Sigmoid colon (tissue), 7 donors: ENCODE measurements around the gene EML4. TPM values are rescaled to one million over a fixed set of nuclear protein-coding genes. Genes with fewer than 3 reads are reported as not detected.

Source experiments
- DNase-seq: peaks from one replicate; pipeline ENCODE4 v3.0.0-alpha.2; 2019
- H3K27ac ChIP-seq, 4 donors: fragments of 200-600 bp; sonication (generic); one replicate each; pipeline ENCODE4 v1.5.1; 2016 to 2019; ENCODE audit warnings: mild to moderate bottlenecking in 1 of 4
- H3K27me3 ChIP-seq, 3 donors: fragments of 200-600 bp; sonication (generic); one replicate each; pipeline ENCODE4 v1.5.1; 2019; ENCODE audit warnings: mild to moderate bottlenecking in 1 of 3
- H3K36me3 ChIP-seq, 4 donors: fragments of 200-600 bp; sonication (generic); one replicate each; pipeline ENCODE4 v1.5.1; 2016 to 2019
- H3K4me1 ChIP-seq, 4 donors: fragments of 200-600 bp; sonication (generic); one replicate each; pipeline ENCODE4 v1.5.1; 2017 to 2019
- H3K4me3 ChIP-seq, 4 donors: fragments of 200-600 bp; sonication (generic); one replicate each; pipeline ENCODE4 v1.5.1; 2017 to 2019; ENCODE audit warnings: mild to moderate bottlenecking in 2 of 4, moderate library complexity in 1 of 4
- H3K9me3 ChIP-seq, 4 donors: fragments of 200-600 bp in 3 of 4; sonication (generic) in 3 of 4; one replicate each; pipeline versions ENCODE4 v1.5.1 to v1.6.1; 2013 to 2019
- EP300 ChIP-seq, 4 donors: sonication (generic); formaldehyde crosslinking; IDR thresholded peaks; one replicate each; pipeline ENCODE4 v1.6.1; 2017; ENCODE audit warnings: antibody characterized with exemption in 4 of 4
- POLR2A ChIP-seq, 2 donors: fragments of 450-650 bp; IDR thresholded peaks; one replicate each; pipeline ENCODE4 v1.6.1; 2016; ENCODE audit warnings: antibody characterized with exemption in 2 of 2, mild to moderate bottlenecking in 2 of 2, moderate library complexity in 2 of 2
- POLR2AphosphoS5 ChIP-seq, 4 donors: sonication (generic); formaldehyde crosslinking; IDR thresholded peaks; one replicate each; pipeline ENCODE4 v1.6.1; 2017; ENCODE audit warnings: antibody characterized with exemption in 4 of 4
- WGBS, 2 donors: extraction: QIAGEN DNeasy Blood & Tissue Kit; methylation state at CpG; one replicate each; pipeline ENCODE4 v1.1.7; 2013; 5-methylcytosine and 5-hydroxymethylcytosine counted together
- intact Hi-C: fragments of 100-400 bp; cut with DNase I; formaldehyde crosslinking; loops from one replicate; pipeline ENCODE4 v1.15.1; 2023
- polyA plus RNA-seq, 3 donors: library from polyadenylated mRNA; stranded (reverse); fragments of 200-250 nt; gene quantifications; one replicate each; pipeline ENCODE4 v1.2.3, GENCODE V29; 2013
- total RNA-seq, 4 donors: library from RNA; depleted of rRNA; stranded (reverse); fragments of >200 nt; gene quantifications; one replicate each; pipeline ENCODE4 v1.1.0, GENCODE V29; 2016
- TF ChIP-seq, protein P1 (sequence below), 4 experiments: fragments of 450-650 bp in 3 of 4; fragments of 200-600 bp in 1 of 4; IDR thresholded peaks; one replicate each; pipeline ENCODE4 v1.5.1; 2016 to 2019; ENCODE audit warnings: antibody characterized with exemption in 4 of 4, mild to moderate bottlenecking in 3 of 4, moderate library complexity in 2 of 4
- donor health status: healthy with polysubstance abuse.
- donor health status: Bipolar disorder and iron deficiency.
- donor health status: healthy.

The EML4 gene
- total and polyA plus RNA-seq, 7 donors = 16.1 to 27.8 (median 17.8) TPM

- intact Hi-C loops = no loop called here
- no peak for DNase-seq
- H3K4me3 ChIP-seq = no peak overlapping the region
- WGBS, 2 donors = 84 to 87% methylated on average over 8 of the region's 8 CpGs
- no peaks in the 10 kb centered on the region for H3K27me3 ChIP-seq
- no peaks in the 10 kb centered on the region for H3K9me3 ChIP-seq
- TF ChIP-seq, protein P1, sequence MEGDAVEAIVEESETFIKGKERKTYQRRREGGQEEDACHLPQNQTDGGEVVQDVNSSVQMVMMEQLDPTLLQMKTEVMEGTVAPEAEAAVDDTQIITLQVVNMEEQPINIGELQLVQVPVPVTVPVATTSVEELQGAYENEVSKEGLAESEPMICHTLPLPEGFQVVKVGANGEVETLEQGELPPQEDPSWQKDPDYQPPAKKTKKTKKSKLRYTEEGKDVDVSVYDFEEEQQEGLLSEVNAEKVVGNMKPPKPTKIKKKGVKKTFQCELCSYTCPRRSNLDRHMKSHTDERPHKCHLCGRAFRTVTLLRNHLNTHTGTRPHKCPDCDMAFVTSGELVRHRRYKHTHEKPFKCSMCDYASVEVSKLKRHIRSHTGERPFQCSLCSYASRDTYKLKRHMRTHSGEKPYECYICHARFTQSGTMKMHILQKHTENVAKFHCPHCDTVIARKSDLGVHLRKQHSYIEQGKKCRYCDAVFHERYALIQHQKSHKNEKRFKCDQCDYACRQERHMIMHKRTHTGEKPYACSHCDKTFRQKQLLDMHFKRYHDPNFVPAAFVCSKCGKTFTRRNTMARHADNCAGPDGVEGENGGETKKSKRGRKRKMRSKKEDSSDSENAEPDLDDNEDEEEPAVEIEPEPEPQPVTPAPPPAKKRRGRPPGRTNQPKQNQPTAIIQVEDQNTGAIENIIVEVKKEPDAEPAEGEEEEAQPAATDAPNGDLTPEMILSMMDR (IDR thresholded peaks at IDR 0.05) = no peak
- TF ChIP-seq POLR2A (IDR thresholded peaks at IDR 0.05) (no peak), POLR2AphosphoS5 (IDR thresholded peaks at IDR 0.05) (no peak), EP300 (IDR thresholded peaks at IDR 0.05) (no peak)
- peaks cover 0 to 14% (median 5%) of the 10 kb centered on the region in 4 donors for H3K4me1 ChIP-seq
- no peak overlapping the region for H3K27ac ChIP-seq
- no peaks in the 10 kb centered on the region for H3K36me3 ChIP-seq
These were observed 5.6 kb upstream of the EML4 start for GRCh38 chr2:42163444-42164045.

DNA sequence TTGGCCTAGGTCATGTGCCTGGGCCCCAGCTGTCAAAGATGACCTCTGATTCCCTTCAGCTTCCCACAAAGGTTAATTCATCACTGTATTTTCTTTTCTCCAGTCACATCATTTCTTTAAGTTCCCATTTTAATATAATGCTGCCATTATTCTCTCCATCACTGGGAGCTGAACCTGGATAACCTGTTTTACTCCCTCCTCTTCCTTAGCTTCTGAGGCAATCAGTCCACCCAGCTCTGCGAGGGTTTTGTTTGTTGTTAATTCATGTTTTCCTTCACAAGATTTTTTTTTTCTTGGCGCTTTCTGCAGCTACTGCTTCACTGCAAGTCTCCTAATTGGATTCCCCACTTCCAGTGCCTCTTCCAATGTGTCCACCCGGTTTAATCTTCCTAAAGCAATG, 5.1 kb upstream of the EML4 start:
- Histone ChIP-seq H3K4me3 (no peak overlapping the region), H3K27me3 (no peaks in the 10 kb centered on the region), H3K36me3 (no peaks in the 10 kb centered on the region), H3K4me1 (peaks cover 0 to 18% (median 5%) of the 10 kb centered on the region in 4 donors), H3K9me3 (no peaks in the 10 kb centered on the region), H3K27ac (no peak overlapping the region)
- DNase-seq = no peak
- intact Hi-C loops = no loop called here
- no peak for TF ChIP-seq POLR2AphosphoS5 (IDR thresholded peaks at IDR 0.05)
- no peak for TF ChIP-seq EP300 (IDR thresholded peaks at IDR 0.05)
- TF ChIP-seq POLR2A (IDR thresholded peaks at IDR 0.05) = no peak
- TF ChIP-seq, protein P1 (IDR thresholded peaks at IDR 0.05) = no peak
- 53 to 81% methylated on average over 3 of the region's 3 CpGs for WGBS, 2 donors

GRCh38 chr2:42164971-42165370, 4.2 kb upstream of the EML4 start:
- H3K27me3 ChIP-seq = no peaks in the 10 kb centered on the region
- H3K4me3 ChIP-seq = no peak overlapping the region
- peaks cover 0 to 21% (median 5%) of the 10 kb centered on the region in 4 donors for H3K4me1 ChIP-seq
- TF ChIP-seq EP300 (IDR thresholded peaks at IDR 0.05) (no peak), POLR2AphosphoS5 (IDR thresholded peaks at IDR 0.05) (no peak), POLR2A (IDR thresholded peaks at IDR 0.05) (no peak)
- TF ChIP-seq, protein P1 (IDR thresholded peaks at IDR 0.05) = no peak
- H3K9me3 ChIP-seq = no peaks in the 10 kb centered on the region
- intact Hi-C loops = no loop called here
- no peak for DNase-seq
- no peak overlapping the region for H3K27ac ChIP-seq
- 0 to 92% methylated on average over 1 of the region's 1 CpG for WGBS, 2 donors
- H3K36me3 ChIP-seq = no peaks in the 10 kb centered on the region

DNA sequence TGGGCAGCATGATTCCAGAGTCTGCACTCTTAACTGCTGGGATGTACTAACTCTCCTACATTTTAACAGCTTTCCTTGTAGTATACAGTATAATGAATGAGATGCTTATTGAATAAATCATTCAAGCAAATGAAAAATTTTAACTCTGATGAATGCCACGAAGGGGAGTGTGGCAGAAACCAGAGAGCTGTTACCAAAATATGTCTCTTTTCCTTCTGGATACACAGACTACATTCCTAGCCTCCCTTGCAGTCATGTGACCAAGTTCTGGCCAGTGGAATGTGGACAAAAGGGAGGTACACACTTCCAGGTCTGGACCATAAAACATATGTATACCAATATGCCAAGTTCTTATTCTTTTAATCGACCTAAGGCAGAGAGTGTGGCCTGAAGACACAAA, 1.7 kb upstream of the EML4 start:
- H3K27ac ChIP-seq = peak overlapping the region in 3 of 4 donors; percentile 4 to 94 (median 33)

More for the DNA sequence above, 1.7 kb upstream of the EML4 start:
- Histone ChIP-seq H3K36me3 (no peaks in the 10 kb centered on the region), H3K4me1 (peaks cover 0 to 43% (median 29%) of the 10 kb centered on the region in 4 donors), H3K9me3 (no peaks in the 10 kb centered on the region), H3K27me3 (no peaks in the 10 kb centered on the region), H3K4me3 (no peak overlapping the region)
- TF ChIP-seq POLR2A (IDR thresholded peaks at IDR 0.05) = no peak
- TF ChIP-seq, protein P1 (IDR thresholded peaks at IDR 0.05) = no peak
- TF ChIP-seq POLR2AphosphoS5 (IDR thresholded peaks at IDR 0.05) = no peak
- no peak for TF ChIP-seq EP300 (IDR thresholded peaks at IDR 0.05)
- WGBS, 2 donors = 48 to 53% methylated on average over 2 of the region's 2 CpGs
- intact Hi-C loops = no loop called here
- DNase-seq = no peak
